Panc1 (cell line): ENCODE results near the gene ZNF469. TPM values are rescaled to one million over a fixed set of nuclear protein-coding genes. Genes with fewer than 3 reads are reported as not detected.

Experiments
- ATAC-seq: fragments of 200-7000 bp; cut with Tn5 transposase; 2 replicates; pipeline ENCODE4 v1.9.1; 2020; ENCODE audit warnings: mild to moderate bottlenecking, moderate library complexity
- BruUV-seq: library from RNA; stranded (reverse); fragments of 400-500 nt; replicated peaks from 2 replicates; lab custom pipeline; 2021; lab: Mats Ljungman, UMichigan
- CTCF ChIA-PET: fragments of 300-600 bp; sonication (Branson Sonifier 250); formaldehyde crosslinking; loops from one replicate; lab custom pipeline; 2022; ENCODE audit warnings: antibody characterized with exemption; lab: Charles Lee
- POLR2A ChIA-PET: fragments of 300-600 bp; sonication (Branson Sonifier 250); formaldehyde crosslinking; loops from one replicate; lab custom pipeline; 2022; ENCODE audit warnings: antibody characterized with exemption; lab: Charles Lee
- DNase-seq: peaks from one replicate; pipeline ENCODE4 v3.0.0-alpha.2; 2010; ENCODE audit warnings: low read depth, low spot score
- H3K27ac ChIP-seq: 2 replicates; pipeline ENCODE4 v1.5.1; 2011; ENCODE audit warnings: mild to moderate bottlenecking, low read length, inconsistent platforms
- H3K27me3 ChIP-seq: fragments of 200-500 bp; sonication (Bioruptor generic); 2 replicates; pipeline ENCODE4 v1.6.0; 2014; ENCODE audit warnings: low read length, inconsistent platforms; ENCODE audit not compliant: control insufficient read depth, insufficient read depth
- H3K36me3 ChIP-seq: fragments of 200-500 bp; sonication (Bioruptor generic); 2 replicates; pipeline ENCODE4 v1.5.1; 2014; ENCODE audit warnings: inconsistent platforms, mild to moderate bottlenecking, low read length, moderate library complexity; ENCODE audit not compliant: control insufficient read depth, insufficient read depth
- H3K4me1 ChIP-seq: 2 replicates; pipeline ENCODE4 v1.5.1; 2011; ENCODE audit warnings: inconsistent platforms, mild to moderate bottlenecking, low read length, moderate library complexity; ENCODE audit not compliant: control insufficient read depth, insufficient read depth
- H3K4me3 ChIP-seq, 2 experiments: 2 replicates each; pipeline ENCODE4 v1.5.1; 2011 to 2012; ENCODE audit warnings: low read depth in 2 of 2, low read length in 2 of 2, mild to moderate bottlenecking in 2 of 2, inconsistent platforms in 1 of 2, moderate library complexity in 1 of 2
- H3K9me3 ChIP-seq: fragments of 200-500 bp; sonication (Bioruptor generic); 2 replicates; pipeline ENCODE4 v1.5.1; 2014; ENCODE audit warnings: low read depth, mild to moderate bottlenecking, inconsistent platforms, low read length, moderate library complexity; ENCODE audit not compliant: control insufficient read depth, insufficient read depth
- POLR2AphosphoS5 ChIP-seq: IDR thresholded peaks from 2 replicates; pipeline ENCODE4 v1.6.1; 2012; ENCODE audit warnings: mild to moderate bottlenecking, low read depth, low read length, moderate library complexity
- SIN3A ChIP-seq: IDR thresholded peaks from 2 replicates; pipeline ENCODE4 v1.6.1; 2012; ENCODE audit warnings: low read depth, mild to moderate bottlenecking, low read length, moderate library complexity, borderline replicate concordance; ENCODE audit not compliant: insufficient read depth
- TCF7L2 ChIP-seq: IDR thresholded peaks from 2 replicates; pipeline ENCODE4 v1.6.1; 2011; ENCODE audit warnings: mild to moderate bottlenecking, low read depth, low read length, inconsistent platforms
- in situ Hi-C: cut with HindIII; loops from 2 replicates; pipeline ENCODE4 v1.10.0; 2016; ENCODE audit warnings: low sequenced_read_pairs, low pct_unique_long_range_greater_than_20kb
- intact Hi-C: fragments of 100-400 bp; cut with micrococcal nuclease; formaldehyde crosslinking; loops from one replicate; pipeline ENCODE4 v1.10.0; 2022; ENCODE audit not compliant: unreplicated experiment
- total RNA-seq: library from RNA; stranded (reverse); gene quantifications from one replicate; pipeline ENCODE4 v1.2.1, GENCODE V29; 2021; ENCODE audit not compliant: unreplicated experiment
- TF ChIP-seq, protein P1 (sequence below), 2 experiments: IDR thresholded peaks; 2 replicates each; pipeline ENCODE4 v1.6.1; 2011 to 2012; ENCODE audit warnings: low read depth in 2 of 2, control low read depth in 1 of 2, low read length in 1 of 2, mild to moderate bottlenecking in 1 of 2, moderate library complexity in 1 of 2; ENCODE audit not compliant: insufficient read depth in 1 of 2
- TF ChIP-seq, protein P2 (sequence below): fragments of 450-650 bp; IDR thresholded peaks from 2 replicates; pipeline ENCODE4 v1.5.1; 2017; ENCODE audit warnings: mild to moderate bottlenecking

The ZNF469 gene
- total RNA-seq, 1 experiment from 2014 or later = 1.3 TPM

DNA sequence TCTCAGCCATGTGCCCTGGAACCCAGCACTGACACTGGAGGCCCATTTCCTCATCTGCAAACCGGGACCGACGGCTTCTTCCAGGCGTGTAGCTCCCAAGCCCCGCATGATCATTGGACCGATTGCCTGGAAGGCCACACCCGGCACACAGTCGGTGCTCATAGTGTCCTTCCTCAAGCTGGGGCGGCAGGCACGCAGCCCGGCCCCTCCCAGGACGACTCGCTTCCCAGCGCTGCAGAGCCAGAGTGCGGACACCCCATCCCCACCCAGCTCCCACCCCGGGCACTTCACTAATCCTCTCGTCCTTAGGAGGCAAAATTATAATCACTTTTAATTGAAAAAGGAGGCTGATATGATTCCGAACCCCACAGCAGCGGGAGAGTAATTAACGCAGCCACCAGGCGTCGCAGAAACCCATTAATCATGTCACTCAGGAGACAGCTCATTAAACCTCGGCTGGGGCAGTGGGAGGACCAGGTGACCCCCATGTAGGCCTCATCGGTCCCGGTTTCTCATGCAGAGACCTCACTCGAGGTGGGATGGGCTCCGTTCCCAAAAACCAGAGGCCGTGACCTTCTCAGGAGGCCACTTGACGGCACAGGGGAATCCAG is 33.1 kb downstream of the ZNF469 start:
- Histone ChIP-seq H3K27ac (no peak overlapping the region), H3K27me3 (no peaks in the 10 kb centered on the region), H3K4me1 (no peaks in the 10 kb centered on the region), H3K36me3 (no peaks in the 10 kb centered on the region), H3K4me3 (no peak overlapping the region), H3K9me3 (no peaks in the 10 kb centered on the region)
- intact Hi-C loops = no loop called here
- TF ChIP-seq, protein P1, sequence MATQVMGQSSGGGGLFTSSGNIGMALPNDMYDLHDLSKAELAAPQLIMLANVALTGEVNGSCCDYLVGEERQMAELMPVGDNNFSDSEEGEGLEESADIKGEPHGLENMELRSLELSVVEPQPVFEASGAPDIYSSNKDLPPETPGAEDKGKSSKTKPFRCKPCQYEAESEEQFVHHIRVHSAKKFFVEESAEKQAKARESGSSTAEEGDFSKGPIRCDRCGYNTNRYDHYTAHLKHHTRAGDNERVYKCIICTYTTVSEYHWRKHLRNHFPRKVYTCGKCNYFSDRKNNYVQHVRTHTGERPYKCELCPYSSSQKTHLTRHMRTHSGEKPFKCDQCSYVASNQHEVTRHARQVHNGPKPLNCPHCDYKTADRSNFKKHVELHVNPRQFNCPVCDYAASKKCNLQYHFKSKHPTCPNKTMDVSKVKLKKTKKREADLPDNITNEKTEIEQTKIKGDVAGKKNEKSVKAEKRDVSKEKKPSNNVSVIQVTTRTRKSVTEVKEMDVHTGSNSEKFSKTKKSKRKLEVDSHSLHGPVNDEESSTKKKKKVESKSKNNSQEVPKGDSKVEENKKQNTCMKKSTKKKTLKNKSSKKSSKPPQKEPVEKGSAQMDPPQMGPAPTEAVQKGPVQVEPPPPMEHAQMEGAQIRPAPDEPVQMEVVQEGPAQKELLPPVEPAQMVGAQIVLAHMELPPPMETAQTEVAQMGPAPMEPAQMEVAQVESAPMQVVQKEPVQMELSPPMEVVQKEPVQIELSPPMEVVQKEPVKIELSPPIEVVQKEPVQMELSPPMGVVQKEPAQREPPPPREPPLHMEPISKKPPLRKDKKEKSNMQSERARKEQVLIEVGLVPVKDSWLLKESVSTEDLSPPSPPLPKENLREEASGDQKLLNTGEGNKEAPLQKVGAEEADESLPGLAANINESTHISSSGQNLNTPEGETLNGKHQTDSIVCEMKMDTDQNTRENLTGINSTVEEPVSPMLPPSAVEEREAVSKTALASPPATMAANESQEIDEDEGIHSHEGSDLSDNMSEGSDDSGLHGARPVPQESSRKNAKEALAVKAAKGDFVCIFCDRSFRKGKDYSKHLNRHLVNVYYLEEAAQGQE (IDR thresholded peaks at IDR 0.05; ENCODE audit: insufficient read depth in 1 of 2, low read depth in 2 of 2, low read length in 1 of 2) = no peak
- TF ChIP-seq SIN3A = no peak
- TF ChIP-seq TCF7L2 = no peak
- TF ChIP-seq, protein P2, sequence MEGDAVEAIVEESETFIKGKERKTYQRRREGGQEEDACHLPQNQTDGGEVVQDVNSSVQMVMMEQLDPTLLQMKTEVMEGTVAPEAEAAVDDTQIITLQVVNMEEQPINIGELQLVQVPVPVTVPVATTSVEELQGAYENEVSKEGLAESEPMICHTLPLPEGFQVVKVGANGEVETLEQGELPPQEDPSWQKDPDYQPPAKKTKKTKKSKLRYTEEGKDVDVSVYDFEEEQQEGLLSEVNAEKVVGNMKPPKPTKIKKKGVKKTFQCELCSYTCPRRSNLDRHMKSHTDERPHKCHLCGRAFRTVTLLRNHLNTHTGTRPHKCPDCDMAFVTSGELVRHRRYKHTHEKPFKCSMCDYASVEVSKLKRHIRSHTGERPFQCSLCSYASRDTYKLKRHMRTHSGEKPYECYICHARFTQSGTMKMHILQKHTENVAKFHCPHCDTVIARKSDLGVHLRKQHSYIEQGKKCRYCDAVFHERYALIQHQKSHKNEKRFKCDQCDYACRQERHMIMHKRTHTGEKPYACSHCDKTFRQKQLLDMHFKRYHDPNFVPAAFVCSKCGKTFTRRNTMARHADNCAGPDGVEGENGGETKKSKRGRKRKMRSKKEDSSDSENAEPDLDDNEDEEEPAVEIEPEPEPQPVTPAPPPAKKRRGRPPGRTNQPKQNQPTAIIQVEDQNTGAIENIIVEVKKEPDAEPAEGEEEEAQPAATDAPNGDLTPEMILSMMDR = no peak
- TF ChIP-seq POLR2AphosphoS5 = no peak
- no peak for ATAC-seq
- in situ Hi-C loops = no loop called here
- POLR2A ChIA-PET = no interaction called here
- CTCF ChIA-PET = no interaction called here
- no TSS peak for BruUV-seq
- no peak for DNase-seq

DNA sequence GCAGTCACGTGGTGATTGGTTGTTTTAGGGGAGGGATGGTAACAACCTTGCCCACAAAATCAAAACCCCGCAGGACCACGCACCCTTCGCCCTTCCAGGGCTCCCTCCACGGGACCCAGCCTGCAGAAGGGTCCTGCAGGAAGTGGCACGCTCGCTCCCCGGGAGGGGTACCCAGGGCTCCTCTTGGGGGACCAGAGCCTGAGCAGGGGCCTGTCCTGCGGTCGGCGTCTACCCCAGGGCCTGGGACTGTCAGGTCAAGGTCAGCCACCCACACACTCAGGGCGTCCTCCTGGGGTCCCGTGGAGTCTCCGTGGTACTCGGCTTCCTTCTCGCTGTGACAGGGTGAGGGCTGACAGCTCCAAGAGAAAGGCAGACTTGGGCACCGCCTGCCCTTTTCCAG is 33.9 kb downstream of the ZNF469 start:
- Histone ChIP-seq H3K36me3 (no peaks in the 10 kb centered on the region), H3K4me3 (no peak overlapping the region), H3K27ac (no peak overlapping the region), H3K27me3 (no peaks in the 10 kb centered on the region), H3K9me3 (no peaks in the 10 kb centered on the region), H3K4me1 (no peaks in the 10 kb centered on the region)
- TF ChIP-seq SIN3A = no peak
- TF ChIP-seq, protein P1 (IDR thresholded peaks at IDR 0.05; ENCODE audit: insufficient read depth in 1 of 2, low read depth in 2 of 2, low read length in 1 of 2) = no peak
- TF ChIP-seq, protein P2 = no peak
- no peak for TF ChIP-seq POLR2AphosphoS5
- TF ChIP-seq TCF7L2 = no peak
- ATAC-seq = no peak
- no TSS peak for BruUV-seq
- in situ Hi-C loops = no loop called here
- intact Hi-C loops = no loop called here
- ChIA-PET CTCF (no interaction called here), POLR2A (no interaction called here)
- no peak for DNase-seq
